Panc1 (cell line): ENCODE measurements around the gene ST3GAL6. TPM values are rescaled to one million over a fixed set of nuclear protein-coding genes. Genes with fewer than 3 reads are reported as not detected.

ENCODE experiments used
- ATAC-seq: fragments of 200-7000 bp; cut with Tn5 transposase; 2 replicates; pipeline ENCODE4 v1.9.1; 2020; ENCODE audit warnings: mild to moderate bottlenecking, moderate library complexity
- BruUV-seq: library from RNA; stranded (reverse); fragments of 400-500 nt; replicated peaks from 2 replicates; lab custom pipeline; 2021; lab: Mats Ljungman, UMichigan
- CTCF ChIA-PET: fragments of 300-600 bp; sonication (Branson Sonifier 250); formaldehyde crosslinking; loops from one replicate; lab custom pipeline; 2022; ENCODE audit warnings: antibody characterized with exemption; lab: Charles Lee
- POLR2A ChIA-PET: fragments of 300-600 bp; sonication (Branson Sonifier 250); formaldehyde crosslinking; loops from one replicate; lab custom pipeline; 2022; ENCODE audit warnings: antibody characterized with exemption; lab: Charles Lee
- DNase-seq: peaks from one replicate; pipeline ENCODE4 v3.0.0-alpha.2; 2010; ENCODE audit warnings: low read depth, low spot score
- H3K27ac ChIP-seq: 2 replicates; pipeline ENCODE4 v1.5.1; 2011; ENCODE audit warnings: mild to moderate bottlenecking, low read length, inconsistent platforms
- H3K27me3 ChIP-seq: fragments of 200-500 bp; sonication (Bioruptor generic); 2 replicates; pipeline ENCODE4 v1.6.0; 2014; ENCODE audit warnings: low read length, inconsistent platforms; ENCODE audit not compliant: control insufficient read depth, insufficient read depth
- H3K36me3 ChIP-seq: fragments of 200-500 bp; sonication (Bioruptor generic); 2 replicates; pipeline ENCODE4 v1.5.1; 2014; ENCODE audit warnings: inconsistent platforms, mild to moderate bottlenecking, low read length, moderate library complexity; ENCODE audit not compliant: control insufficient read depth, insufficient read depth
- H3K4me1 ChIP-seq: 2 replicates; pipeline ENCODE4 v1.5.1; 2011; ENCODE audit warnings: inconsistent platforms, mild to moderate bottlenecking, low read length, moderate library complexity; ENCODE audit not compliant: control insufficient read depth, insufficient read depth
- H3K4me3 ChIP-seq, 2 experiments: 2 replicates each; pipeline ENCODE4 v1.5.1; 2011 to 2012; ENCODE audit warnings: low read depth in 2 of 2, low read length in 2 of 2, mild to moderate bottlenecking in 2 of 2, inconsistent platforms in 1 of 2, moderate library complexity in 1 of 2
- H3K9me3 ChIP-seq: fragments of 200-500 bp; sonication (Bioruptor generic); 2 replicates; pipeline ENCODE4 v1.5.1; 2014; ENCODE audit warnings: low read depth, mild to moderate bottlenecking, inconsistent platforms, low read length, moderate library complexity; ENCODE audit not compliant: control insufficient read depth, insufficient read depth
- POLR2AphosphoS5 ChIP-seq: IDR thresholded peaks from 2 replicates; pipeline ENCODE4 v1.6.1; 2012; ENCODE audit warnings: mild to moderate bottlenecking, low read depth, low read length, moderate library complexity
- SIN3A ChIP-seq: IDR thresholded peaks from 2 replicates; pipeline ENCODE4 v1.6.1; 2012; ENCODE audit warnings: low read depth, mild to moderate bottlenecking, low read length, moderate library complexity, borderline replicate concordance; ENCODE audit not compliant: insufficient read depth
- TCF7L2 ChIP-seq: IDR thresholded peaks from 2 replicates; pipeline ENCODE4 v1.6.1; 2011; ENCODE audit warnings: mild to moderate bottlenecking, low read depth, low read length, inconsistent platforms
- in situ Hi-C: cut with HindIII; loops from 2 replicates; pipeline ENCODE4 v1.10.0; 2016; ENCODE audit warnings: low sequenced_read_pairs, low pct_unique_long_range_greater_than_20kb
- intact Hi-C: fragments of 100-400 bp; cut with micrococcal nuclease; formaldehyde crosslinking; loops from one replicate; pipeline ENCODE4 v1.10.0; 2022; ENCODE audit not compliant: unreplicated experiment
- total RNA-seq: library from RNA; stranded (reverse); gene quantifications from one replicate; pipeline ENCODE4 v1.2.1, GENCODE V29; 2021; ENCODE audit not compliant: unreplicated experiment
- TF ChIP-seq, protein P1 (sequence below): fragments of 450-650 bp; IDR thresholded peaks from 2 replicates; pipeline ENCODE4 v1.5.1; 2017; ENCODE audit warnings: mild to moderate bottlenecking
- TF ChIP-seq, protein P2 (sequence below), 2 experiments: IDR thresholded peaks; 2 replicates each; pipeline ENCODE4 v1.6.1; 2011 to 2012; ENCODE audit warnings: low read depth in 2 of 2, control low read depth in 1 of 2, low read length in 1 of 2, mild to moderate bottlenecking in 1 of 2, moderate library complexity in 1 of 2; ENCODE audit not compliant: insufficient read depth in 1 of 2

The ST3GAL6 gene
- total RNA-seq, 1 experiment from 2014 or later = 0.15 TPM

DNA sequence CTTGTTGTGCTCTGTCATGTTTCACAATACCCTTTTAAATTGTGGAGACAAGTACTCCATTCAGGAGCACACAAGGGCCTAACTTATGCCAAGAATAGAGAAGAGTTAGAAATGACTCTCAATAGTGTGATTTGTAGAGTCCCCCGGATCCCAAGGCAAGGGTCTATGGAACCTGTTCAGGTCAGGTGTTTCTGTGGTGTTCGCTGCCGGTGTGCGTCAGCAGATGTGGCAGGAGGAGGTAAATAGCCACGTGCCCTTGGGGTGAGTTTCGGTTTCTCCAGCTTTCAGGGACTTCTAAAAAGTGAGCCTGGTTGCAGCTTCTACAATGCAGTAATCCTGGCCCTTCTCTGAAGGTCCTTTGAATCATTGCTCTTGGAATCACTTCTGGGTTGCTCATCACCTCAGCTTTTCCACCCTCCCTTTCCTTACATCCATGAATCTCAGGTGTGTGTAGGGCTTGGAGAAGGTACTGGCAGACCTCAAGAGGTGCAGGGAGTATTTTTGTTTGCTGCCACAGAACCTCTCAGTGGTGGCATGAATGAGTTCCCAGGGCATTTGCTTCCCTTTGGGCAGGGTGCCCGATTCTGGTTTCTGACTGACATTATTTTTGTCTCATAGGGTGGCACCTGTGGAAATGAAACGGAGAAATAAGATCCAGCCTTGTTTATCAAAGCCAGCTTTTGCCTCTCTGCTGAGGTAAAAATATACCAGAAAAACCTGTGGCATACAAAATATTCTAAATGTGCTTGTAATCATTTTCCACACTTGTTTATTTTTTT, 7.3 kb downstream of the ST3GAL6 start:
- TF ChIP-seq, protein P1, sequence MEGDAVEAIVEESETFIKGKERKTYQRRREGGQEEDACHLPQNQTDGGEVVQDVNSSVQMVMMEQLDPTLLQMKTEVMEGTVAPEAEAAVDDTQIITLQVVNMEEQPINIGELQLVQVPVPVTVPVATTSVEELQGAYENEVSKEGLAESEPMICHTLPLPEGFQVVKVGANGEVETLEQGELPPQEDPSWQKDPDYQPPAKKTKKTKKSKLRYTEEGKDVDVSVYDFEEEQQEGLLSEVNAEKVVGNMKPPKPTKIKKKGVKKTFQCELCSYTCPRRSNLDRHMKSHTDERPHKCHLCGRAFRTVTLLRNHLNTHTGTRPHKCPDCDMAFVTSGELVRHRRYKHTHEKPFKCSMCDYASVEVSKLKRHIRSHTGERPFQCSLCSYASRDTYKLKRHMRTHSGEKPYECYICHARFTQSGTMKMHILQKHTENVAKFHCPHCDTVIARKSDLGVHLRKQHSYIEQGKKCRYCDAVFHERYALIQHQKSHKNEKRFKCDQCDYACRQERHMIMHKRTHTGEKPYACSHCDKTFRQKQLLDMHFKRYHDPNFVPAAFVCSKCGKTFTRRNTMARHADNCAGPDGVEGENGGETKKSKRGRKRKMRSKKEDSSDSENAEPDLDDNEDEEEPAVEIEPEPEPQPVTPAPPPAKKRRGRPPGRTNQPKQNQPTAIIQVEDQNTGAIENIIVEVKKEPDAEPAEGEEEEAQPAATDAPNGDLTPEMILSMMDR = no peak
- TF ChIP-seq POLR2AphosphoS5 = no peak
- TF ChIP-seq TCF7L2 = no peak
- no peak for TF ChIP-seq SIN3A
- ATAC-seq (peak; percentile 38; the same call in 1 of the 2 replicates), DNase-seq (no peak)
- Histone ChIP-seq H3K27ac (no peak overlapping the region), H3K4me3 (no peak overlapping the region), H3K36me3 (no peaks in the 10 kb centered on the region), H3K27me3 (peaks cover 15% of the 10 kb centered on the region; the same call in 1 of the 2 replicates), H3K4me1 (no peaks in the 10 kb centered on the region), H3K9me3 (no peaks in the 10 kb centered on the region)
- POLR2A ChIA-PET = no interaction called here
- CTCF ChIA-PET = no interaction called here
- BruUV-seq = no TSS peak
- in situ Hi-C loops = no loop called here
- intact Hi-C loops = no loop called here

DNA sequence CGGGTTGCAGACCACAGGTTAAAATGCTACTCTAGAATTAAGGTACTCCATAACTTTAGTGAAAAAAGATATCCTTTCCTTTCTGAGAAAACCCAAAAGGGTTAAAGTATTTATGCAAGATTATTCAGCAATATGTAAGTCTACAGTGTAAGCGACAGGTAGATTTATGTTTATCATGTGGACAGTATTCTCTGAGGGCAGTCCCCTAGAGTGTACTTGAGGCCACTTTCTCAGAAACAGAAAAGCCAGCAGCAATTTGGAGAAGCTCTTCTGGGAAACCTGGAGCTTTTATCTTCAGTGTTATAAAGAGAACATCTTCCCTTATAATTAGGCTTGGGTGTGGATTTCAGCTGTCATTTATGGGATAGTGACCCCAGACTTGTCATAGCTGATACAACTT, 8.9 kb downstream of the ST3GAL6 start:
- Histone ChIP-seq H3K27ac (no peak overlapping the region), H3K36me3 (no peaks in the 10 kb centered on the region), H3K4me3 (no peak overlapping the region), H3K27me3 (peaks cover 15% of the 10 kb centered on the region), H3K9me3 (no peaks in the 10 kb centered on the region), H3K4me1 (no peaks in the 10 kb centered on the region)
- ChIA-PET CTCF (no interaction called here), POLR2A (no interaction called here)
- intact Hi-C loops = no loop called here
- no peak for ATAC-seq
- in situ Hi-C loops = no loop called here
- BruUV-seq = no TSS peak
- no peak for TF ChIP-seq SIN3A
- TF ChIP-seq, protein P1 = no peak
- no peak for TF ChIP-seq TCF7L2
- TF ChIP-seq, protein P2, sequence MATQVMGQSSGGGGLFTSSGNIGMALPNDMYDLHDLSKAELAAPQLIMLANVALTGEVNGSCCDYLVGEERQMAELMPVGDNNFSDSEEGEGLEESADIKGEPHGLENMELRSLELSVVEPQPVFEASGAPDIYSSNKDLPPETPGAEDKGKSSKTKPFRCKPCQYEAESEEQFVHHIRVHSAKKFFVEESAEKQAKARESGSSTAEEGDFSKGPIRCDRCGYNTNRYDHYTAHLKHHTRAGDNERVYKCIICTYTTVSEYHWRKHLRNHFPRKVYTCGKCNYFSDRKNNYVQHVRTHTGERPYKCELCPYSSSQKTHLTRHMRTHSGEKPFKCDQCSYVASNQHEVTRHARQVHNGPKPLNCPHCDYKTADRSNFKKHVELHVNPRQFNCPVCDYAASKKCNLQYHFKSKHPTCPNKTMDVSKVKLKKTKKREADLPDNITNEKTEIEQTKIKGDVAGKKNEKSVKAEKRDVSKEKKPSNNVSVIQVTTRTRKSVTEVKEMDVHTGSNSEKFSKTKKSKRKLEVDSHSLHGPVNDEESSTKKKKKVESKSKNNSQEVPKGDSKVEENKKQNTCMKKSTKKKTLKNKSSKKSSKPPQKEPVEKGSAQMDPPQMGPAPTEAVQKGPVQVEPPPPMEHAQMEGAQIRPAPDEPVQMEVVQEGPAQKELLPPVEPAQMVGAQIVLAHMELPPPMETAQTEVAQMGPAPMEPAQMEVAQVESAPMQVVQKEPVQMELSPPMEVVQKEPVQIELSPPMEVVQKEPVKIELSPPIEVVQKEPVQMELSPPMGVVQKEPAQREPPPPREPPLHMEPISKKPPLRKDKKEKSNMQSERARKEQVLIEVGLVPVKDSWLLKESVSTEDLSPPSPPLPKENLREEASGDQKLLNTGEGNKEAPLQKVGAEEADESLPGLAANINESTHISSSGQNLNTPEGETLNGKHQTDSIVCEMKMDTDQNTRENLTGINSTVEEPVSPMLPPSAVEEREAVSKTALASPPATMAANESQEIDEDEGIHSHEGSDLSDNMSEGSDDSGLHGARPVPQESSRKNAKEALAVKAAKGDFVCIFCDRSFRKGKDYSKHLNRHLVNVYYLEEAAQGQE (IDR thresholded peaks at IDR 0.05; ENCODE audit: insufficient read depth in 1 of 2, low read depth in 2 of 2, low read length in 1 of 2) = no peak
- no peak for TF ChIP-seq POLR2AphosphoS5
- DNase-seq = no peak
